NCI-H2029 treated with DMSO at 0.1 percent for 48 hours (cell line): ENCODE results near the gene CARM1.
"Not testable (repeated sequence)": the region's sequence is repeated elsewhere in the genome, so short reads cannot be mapped to it uniquely, and the experiment has no call there.

Source experiments
- DNase-seq: peaks from one replicate; lab custom pipeline; 2025; lab: John Stamatoyannopoulos, UW

The CARM1 gene

DNA sequence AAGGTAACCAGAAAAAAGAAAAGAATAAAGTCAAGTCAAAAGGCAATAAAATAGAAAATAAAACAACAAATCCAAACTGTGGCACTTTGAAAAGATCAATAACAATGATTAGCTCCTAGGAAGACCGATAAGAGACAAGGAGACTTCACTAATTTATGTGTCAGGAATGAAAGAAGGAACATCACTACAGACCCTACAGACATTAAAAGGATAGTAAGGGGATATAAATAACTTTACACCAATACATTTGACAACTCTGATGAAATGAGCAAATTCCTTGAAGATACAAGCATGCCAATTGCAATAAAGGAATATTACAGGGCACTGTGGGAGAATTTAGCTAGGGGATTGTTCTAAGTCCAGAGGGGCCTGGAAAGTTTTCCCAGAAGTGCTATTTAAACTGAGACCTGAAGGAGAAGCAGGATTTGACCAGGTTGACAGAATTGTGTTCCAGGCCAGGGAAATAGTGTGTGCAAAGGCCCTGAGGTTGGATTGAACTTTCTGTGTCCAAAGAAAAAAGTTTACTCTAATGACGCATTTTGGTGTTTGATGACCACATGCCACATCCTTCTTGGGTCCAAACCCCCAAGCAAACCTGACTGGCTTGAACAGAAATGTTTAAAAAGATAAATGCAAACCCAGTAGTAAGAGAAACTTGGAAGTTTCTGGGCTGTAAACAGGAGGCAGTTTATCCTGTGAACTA lies 24.7 kb upstream of the CARM1 start:
- no peak for DNase-seq

DNA sequence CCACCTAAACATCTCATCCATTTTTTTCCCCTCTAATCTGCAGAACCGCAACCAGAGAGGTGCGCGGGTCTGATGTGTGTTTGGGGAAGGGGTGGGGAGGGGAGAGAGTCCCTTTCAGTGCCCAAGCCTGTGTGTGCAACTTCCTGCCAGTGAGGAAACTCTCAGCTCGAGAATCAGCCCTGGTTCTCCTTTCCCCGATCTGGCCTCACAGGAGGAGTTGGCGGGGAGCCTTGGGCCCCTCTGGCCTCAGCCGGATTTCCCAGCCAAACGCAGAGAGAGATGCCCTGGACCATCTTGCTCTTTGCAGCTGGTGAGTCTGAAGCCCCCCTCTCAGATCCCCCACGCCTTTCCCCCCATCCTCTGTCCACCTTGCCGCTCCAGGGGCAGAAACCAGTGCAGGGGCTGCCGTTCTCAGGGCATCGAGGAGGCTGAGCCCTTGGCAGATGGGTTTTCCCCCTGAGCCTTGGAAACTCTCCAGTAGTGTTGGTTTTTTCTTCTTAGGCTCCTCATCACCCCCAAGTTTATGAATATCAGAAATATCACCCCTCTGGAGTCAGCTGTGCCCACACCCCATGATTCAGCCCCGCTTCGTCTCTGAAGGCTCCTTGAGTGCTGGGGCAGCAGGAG lies 23.0 kb upstream of the CARM1 start, which contains the start of gene C19orf38:
Gene C19orf38 (plus strand): TSS at position 186 of the 627 bp plus-strand sequence. CDS start 94 bp downstream, at position 280.
- DNase-seq: no peak

DNA sequence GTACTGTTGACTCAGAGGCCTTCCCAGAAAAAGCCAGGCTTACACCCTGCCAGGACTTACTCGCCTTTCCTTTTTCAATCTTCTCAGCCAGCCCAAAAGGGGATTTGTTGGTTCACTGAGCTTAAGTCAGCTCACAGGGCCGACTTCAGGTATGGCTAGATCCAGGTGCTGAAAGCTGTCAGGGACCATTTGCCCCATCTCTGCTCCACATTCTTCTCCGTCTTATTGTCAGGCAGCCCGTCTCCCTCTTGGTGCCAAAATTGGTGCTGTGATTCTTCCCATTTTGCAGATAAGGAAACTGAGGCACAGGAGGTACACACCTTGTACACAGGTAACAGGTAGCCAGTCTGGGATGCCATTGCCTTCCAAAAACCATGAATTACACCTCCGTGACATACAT lies 20.7 kb upstream of the CARM1 start:
- DNase-seq: no peak

DNA sequence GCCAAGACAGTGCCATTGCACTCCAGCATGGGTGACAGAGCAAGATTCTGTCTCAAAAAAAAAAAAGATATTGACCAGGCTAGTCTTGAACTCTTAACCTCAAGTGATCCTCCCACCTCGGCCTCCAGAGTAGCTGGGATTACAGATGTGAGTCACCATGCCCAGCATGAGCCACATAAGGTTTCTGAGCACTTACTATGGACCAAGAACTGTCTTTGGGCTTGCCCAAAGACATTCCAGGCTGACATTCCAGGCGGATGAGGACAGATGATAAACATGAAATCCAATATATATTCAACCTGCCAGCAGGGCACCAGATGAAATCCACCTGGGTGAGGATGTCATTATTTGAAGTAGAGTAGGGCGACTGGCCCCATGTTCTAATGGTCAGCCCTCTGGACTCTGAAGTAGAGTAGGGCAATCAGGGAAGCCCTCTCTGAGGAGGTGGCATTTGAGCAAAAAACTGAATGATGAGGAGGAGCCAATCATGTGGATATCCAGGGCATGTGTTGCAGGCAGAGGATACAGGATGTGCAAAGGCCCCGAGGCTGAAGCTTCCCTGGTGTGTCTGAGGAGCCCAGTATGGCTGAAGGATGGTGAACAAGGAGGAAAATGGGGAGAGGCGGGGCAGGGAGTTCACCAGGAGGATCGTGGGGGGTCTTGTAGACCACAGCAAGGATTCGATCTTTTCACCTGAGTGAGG lies 19.1 kb upstream of the CARM1 start:
- no peak for DNase-seq

DNA sequence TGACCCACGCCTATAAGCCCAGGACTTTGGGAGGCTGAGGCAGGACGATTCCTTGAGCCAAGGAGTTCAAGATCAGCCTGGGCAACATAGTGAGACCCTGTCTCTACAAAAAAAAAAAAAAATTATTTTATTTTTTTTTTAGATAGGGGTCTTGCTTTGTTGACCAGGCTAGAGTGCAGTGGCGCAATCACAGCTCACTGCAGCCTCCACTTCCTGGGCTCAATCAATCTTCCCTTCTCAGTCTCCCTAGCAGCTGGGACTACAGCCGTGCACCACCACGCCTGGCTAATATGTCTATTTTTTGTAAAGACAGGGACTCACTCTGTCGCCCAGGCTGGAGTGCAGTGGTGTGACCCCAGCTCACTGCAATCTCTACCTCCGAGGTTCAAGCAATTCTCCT lies 18.4 kb upstream of the CARM1 start:
- no peak for DNase-seq

DNA sequence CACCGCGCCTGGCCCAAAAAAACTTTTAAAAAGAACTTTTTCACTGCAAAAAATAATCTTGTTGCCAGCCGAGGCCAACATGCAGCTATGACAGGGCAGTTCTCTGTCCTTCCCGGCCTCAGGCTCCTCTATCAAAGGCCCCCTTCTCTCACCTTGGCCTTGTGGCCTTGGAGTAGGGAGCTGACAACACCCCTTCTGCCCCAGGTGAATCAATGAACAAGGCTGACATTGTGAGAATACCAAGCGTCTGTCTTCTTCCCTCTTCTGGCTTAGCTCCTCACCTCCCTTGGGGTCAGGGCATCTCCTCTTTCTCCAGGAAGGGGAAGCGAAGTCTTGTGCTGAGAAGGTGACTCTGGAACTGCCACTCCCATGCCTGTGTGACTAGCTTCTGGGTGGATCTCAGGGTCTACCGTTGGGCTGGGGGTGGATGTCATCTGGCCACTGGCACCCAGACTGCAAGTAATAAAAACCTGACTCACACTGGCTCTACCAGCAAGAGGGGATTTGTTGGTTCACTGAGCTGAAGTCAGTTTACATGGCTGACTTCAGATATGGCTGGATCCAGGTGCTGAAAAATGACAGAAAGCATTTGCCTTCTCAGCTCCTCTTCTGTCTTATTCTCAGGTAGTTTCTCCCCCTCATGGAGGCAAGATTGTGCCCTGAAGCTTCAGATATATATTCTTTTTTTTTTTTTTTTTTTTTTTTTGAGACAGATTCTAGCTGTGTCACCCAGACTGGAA lies 16.8 kb upstream of the CARM1 start:
- no peak for DNase-seq

DNA sequence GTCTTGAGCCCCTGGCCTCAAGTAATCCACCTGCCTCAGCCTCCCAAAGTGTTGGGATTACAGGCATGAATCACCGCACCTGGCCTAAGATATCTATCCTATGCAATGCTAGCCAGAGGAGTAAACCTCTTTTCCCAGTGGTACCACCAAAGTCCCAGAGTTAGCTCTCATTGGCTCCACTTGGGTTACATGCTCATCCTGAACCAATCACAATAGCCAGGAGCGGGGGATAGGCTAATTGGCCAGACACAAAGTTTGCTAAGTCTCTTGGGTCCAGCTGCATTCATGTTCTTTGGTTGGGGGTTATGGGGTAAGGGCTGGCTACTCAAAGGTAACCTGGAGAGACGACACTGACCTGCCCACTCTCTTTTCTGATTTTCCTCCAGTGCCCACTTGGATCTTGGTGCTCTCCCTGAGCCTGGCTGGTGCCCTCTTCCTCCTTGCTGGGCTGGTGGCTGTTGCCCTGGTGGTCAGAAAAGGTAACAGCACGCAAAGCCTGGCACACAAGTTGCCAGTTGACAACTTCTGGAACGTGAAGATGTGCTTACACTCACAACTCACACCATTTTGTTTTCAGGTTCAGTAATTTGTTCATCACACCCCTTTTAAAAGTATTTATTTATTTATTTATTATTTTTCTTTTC lies 15.4 kb upstream of the CARM1 start:
- no peak for DNase-seq

GRCh38 chr19:10856899-10857298 lies 14.5 kb upstream of the CARM1 start:
- not testable (repeated sequence) for DNase-seq

DNA sequence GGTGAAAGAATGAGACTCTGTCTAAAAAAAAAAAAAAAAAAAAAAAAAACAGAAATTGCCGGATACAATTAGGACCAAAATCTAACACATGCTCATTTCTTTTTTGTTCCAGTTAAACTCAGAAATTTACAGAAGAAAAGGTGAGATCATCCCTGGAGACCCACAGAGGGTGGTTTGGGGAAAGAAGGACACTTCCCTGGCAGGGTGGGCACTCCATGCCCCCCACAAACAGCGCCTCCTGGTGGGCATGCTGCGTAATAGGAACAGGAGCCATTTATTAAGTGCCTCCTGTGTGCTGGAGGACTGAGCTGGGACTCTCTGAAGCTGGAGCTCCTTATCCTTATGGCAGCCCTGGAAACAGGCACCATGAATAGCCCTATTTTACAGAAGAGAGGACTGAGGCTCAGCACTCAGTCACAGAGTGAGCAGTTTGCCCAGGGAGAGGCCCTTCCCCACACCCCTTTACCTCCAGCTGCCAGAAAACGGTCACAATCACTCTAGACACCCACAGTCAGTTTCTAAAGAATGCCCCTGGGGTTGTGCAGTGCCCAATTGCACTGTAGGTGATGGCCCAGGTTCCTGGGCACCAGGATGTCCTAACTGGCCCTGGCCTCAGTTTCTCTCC lies 13.0 kb upstream of the CARM1 start:
- DNase-seq: no peak

- DNase-seq: no peak
Measured at GRCh38 chr19:10861103-10861651, 10.2 kb upstream of the CARM1 start.

GRCh38 chr19:10862561-10863106 lies 8.7 kb upstream of the CARM1 start:
- no peak for DNase-seq

GRCh38 chr19:10863107-10863717 lies 8.1 kb upstream of the CARM1 start:
- no peak for DNase-seq

DNA sequence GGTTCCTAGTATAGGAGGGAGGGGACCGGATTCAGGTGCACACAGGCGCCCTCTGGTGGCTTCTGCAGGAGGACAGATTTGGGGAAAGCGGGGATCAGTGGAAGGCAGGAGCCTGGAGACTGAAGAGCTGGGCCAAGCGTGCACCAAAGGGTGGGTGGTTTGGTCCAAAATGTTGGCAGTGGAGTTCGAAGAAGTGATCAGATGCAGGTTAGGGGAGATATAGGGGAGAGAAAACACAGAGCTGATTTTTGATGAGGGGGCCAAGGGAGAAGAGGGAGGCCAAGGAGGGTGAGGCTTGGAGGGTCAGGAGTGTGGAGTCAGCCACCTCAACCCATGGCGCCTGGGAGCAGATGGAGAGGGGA lies 6.8 kb upstream of the CARM1 start:
- DNase-seq: peak; percentile 63

DNA sequence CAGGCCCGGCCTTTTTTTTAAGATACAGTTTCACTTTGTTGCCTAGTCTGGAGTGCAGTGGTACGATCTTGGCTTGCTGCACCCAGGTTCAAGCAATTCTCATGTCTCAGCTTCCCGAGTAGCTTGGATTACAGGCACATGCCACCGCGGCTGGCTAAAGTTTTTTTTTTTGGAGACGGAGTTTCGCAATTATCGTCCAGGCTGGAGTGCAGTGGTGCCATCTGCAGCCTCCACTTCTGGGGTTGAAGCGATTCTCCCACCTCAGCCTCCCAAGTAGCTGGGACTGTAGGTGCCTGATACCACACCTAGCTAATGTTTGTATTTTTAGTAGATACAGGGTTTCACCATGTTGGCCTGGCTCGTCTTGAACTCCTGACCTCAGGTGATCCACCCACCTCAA lies 4.9 kb upstream of the CARM1 start:
- no peak for DNase-seq

DNA sequence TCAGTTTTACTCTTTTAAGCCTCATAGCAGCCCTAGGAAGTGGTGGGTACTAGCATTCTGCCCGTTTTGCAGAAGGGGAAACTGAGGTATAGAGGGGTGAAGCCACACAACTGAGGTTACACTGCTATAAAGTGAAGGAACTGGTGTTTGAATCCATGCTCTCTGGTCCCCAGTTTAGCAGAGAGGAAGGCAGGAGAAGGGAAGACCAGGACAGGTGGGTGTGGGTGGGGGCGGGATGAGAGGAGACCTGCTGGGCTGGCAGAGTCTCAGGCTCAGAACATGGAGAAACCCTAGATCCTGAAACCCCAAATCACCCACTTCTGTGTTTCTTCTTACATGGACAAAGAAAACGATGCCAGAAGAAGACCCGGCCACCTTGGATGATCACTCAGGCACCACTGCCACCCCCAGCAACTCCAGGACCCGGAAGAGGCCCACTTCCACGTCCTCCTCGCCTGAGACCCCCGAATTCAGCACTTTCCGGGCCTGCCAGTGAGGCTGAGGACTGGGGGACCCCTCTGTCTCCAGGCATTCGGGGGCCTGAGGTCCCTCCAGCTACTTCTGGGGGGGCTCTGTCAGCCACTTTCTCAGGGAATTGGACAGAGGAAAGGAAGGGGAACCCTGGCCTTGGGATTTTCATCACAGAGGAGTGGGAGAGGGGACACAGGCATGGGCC lies 2.3 kb upstream of the CARM1 start:
- no peak for DNase-seq

- DNase-seq: not testable (repeated sequence)
Measured at GRCh38 chr19:10869872-10870311, 1.5 kb upstream of the CARM1 start.

GRCh38 chr19:10870501-10870954 lies 825 bp upstream of the CARM1 start:
- DNase-seq: peak; percentile 64

DNA sequence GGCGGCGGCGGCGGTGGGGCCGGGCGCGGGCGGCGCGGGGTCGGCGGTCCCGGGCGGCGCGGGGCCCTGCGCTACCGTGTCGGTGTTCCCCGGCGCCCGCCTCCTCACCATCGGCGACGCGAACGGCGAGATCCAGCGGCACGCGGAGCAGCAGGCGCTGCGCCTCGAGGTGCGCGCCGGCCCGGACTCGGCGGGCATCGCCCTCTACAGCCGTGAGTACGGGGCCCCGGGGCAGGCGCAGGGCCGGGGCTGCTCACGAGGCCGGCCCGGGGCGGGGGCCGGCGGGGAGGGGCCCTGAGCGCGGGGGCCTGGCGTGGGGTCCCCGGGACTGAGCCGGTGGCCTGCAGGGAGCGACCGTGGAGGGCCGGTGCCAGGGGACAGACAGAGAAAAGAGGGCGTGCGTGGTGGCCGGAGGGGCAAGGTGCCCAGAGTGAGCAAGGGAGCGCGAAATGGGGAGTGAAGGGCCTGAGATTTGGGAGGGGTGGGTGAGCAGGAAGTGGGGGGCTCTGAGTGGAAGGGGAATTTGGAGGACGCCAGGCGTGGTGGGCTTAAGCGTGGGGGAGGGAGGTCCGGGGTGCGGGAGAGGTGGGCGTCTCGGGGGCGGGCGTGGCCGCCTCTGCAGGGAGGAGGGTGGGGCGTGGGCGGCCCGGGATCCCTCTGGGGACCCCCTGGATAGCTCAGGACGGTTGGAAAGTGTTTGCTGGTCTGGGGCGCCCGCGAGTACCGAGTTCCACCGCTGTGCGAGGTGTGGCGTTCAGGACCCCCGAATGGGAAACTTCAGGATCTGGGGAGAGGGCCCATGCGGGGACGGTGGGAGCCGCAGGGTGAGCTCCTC lies 575 bp downstream of the CARM1 start:
- no peak for DNase-seq
